ENCODE measurements around the gene RPS27A. TPM values are rescaled to one million over a fixed set of nuclear protein-coding genes. Genes with fewer than 3 reads are reported as not detected.
A peak's percentile ranks its signal among the peaks of the same experiment; 100 is the strongest.
"Not testable (repeated sequence)": the region's sequence is repeated elsewhere in the genome, so short reads cannot be mapped to it uniquely, and the experiment has no call there.

Gene RPS27A
- total and polyA plus RNA-seq, 4 donors, result 549 to 1,805 (median 1,092) TPM

- no peaks in the 10 kb centered on the region for H3K9me3 ChIP-seq (ENCODE audit: control insufficient read depth, insufficient read depth, low read length)
- H3K27ac ChIP-seq (ENCODE audit: low read depth, low read length), result peak overlapping the region; percentile 69
- peak in 1 of 6 donors; percentile 15 for DNase-seq (ENCODE audit: low read depth in 4 of 6, low spot score in 6 of 6)
- H3K4me1 ChIP-seq (ENCODE audit: control insufficient read depth, insufficient read depth, low read length), result peaks cover 4% of the 10 kb centered on the region
- 86% methylated on average over 25 of the region's 25 CpGs for WGBS (ENCODE audit: insufficient coverage)
- H3K36me3 ChIP-seq (ENCODE audit: control insufficient read depth, insufficient read depth, low read length), result peaks cover 12% of the 10 kb centered on the region
- no peaks in the 10 kb centered on the region for H3K27me3 ChIP-seq (ENCODE audit: control insufficient read depth, insufficient read depth, low read length)
- no peak overlapping the region for H3K4me3 ChIP-seq (ENCODE audit: low read depth, low read length)
Observed at GRCh38 chr2:55223958-55224760, 8.3 kb upstream of the RPS27A start.

GRCh38 chr2:55224761-55225261 is 7.7 kb upstream of the RPS27A start:
- WGBS (ENCODE audit: insufficient coverage), result 88% methylated on average over 16 of the region's 19 CpGs
- no peak overlapping the region for H3K4me3 ChIP-seq (ENCODE audit: low read depth, low read length)
- H3K27me3 ChIP-seq (ENCODE audit: control insufficient read depth, insufficient read depth, low read length), result no peaks in the 10 kb centered on the region
- H3K9me3 ChIP-seq (ENCODE audit: control insufficient read depth, insufficient read depth, low read length), result no peaks in the 10 kb centered on the region
- H3K4me1 ChIP-seq (ENCODE audit: control insufficient read depth, insufficient read depth, low read length), result peaks cover 4% of the 10 kb centered on the region
- no peak overlapping the region for H3K27ac ChIP-seq (ENCODE audit: low read depth, low read length)
- peak in 1 of 6 donors; percentile 3 for DNase-seq (ENCODE audit: low read depth in 4 of 6, low spot score in 6 of 6)
- peaks cover 12% of the 10 kb centered on the region for H3K36me3 ChIP-seq (ENCODE audit: control insufficient read depth, insufficient read depth, low read length)

- WGBS (ENCODE audit: insufficient coverage), result 88% methylated on average over 9 of the region's 19 CpGs
- Histone ChIP-seq H3K9me3 (ENCODE audit: control insufficient read depth, insufficient read depth, low read length) (no peaks in the 10 kb centered on the region), H3K4me1 (ENCODE audit: control insufficient read depth, insufficient read depth, low read length) (peaks cover 4% of the 10 kb centered on the region), H3K36me3 (ENCODE audit: control insufficient read depth, insufficient read depth, low read length) (peaks cover 12% of the 10 kb centered on the region), H3K27me3 (ENCODE audit: control insufficient read depth, insufficient read depth, low read length) (no peaks in the 10 kb centered on the region), H3K27ac (ENCODE audit: low read depth, low read length) (no peak overlapping the region), H3K4me3 (ENCODE audit: low read depth, low read length) (no peak overlapping the region)
- no peak for DNase-seq (ENCODE audit: low read depth in 4 of 6, low spot score in 6 of 6)
Observed at GRCh38 chr2:55225481-55226020, 6.9 kb upstream of the RPS27A start.

GRCh38 chr2:55227437-55228225 is 4.9 kb upstream of the RPS27A start:
- not testable (repeated sequence) for H3K4me3 ChIP-seq (ENCODE audit: low read depth, low read length); H3K27me3 ChIP-seq (ENCODE audit: control insufficient read depth, insufficient read depth, low read length); H3K9me3 ChIP-seq (ENCODE audit: control insufficient read depth, insufficient read depth, low read length); H3K4me1 ChIP-seq (ENCODE audit: control insufficient read depth, insufficient read depth, low read length); DNase-seq (ENCODE audit: low read depth in 4 of 6, low spot score in 6 of 6); H3K27ac ChIP-seq (ENCODE audit: low read depth, low read length)
- 80% methylated on average over 2 of the region's 7 CpGs for WGBS (ENCODE audit: insufficient coverage)
- H3K36me3 ChIP-seq (ENCODE audit: control insufficient read depth, insufficient read depth, low read length), result peaks cover 12% of the 10 kb centered on the region

GRCh38 chr2:55228226-55228563 is 4.3 kb upstream of the RPS27A start:
- peaks cover 12% of the 10 kb centered on the region for H3K36me3 ChIP-seq (ENCODE audit: control insufficient read depth, insufficient read depth, low read length)
- no peaks in the 10 kb centered on the region for H3K27me3 ChIP-seq (ENCODE audit: control insufficient read depth, insufficient read depth, low read length)
- H3K4me1 ChIP-seq (ENCODE audit: control insufficient read depth, insufficient read depth, low read length), result peaks cover 4% of the 10 kb centered on the region
- H3K4me3 ChIP-seq (ENCODE audit: low read depth, low read length), result no peak overlapping the region
- no peaks in the 10 kb centered on the region for H3K9me3 ChIP-seq (ENCODE audit: control insufficient read depth, insufficient read depth, low read length)
- H3K27ac ChIP-seq (ENCODE audit: low read depth, low read length), result no peak overlapping the region
- DNase-seq (ENCODE audit: low read depth in 4 of 6, low spot score in 6 of 6), result peak in 1 of 6 donors; percentile 6

GRCh38 chr2:55229221-55229620 is 3.3 kb upstream of the RPS27A start:
- DNase-seq (ENCODE audit: low read depth in 4 of 6, low spot score in 6 of 6), result no peak
- no peaks in the 10 kb centered on the region for H3K9me3 ChIP-seq (ENCODE audit: control insufficient read depth, insufficient read depth, low read length)
- H3K27ac ChIP-seq (ENCODE audit: low read depth, low read length), result no peak overlapping the region
- peaks cover 13% of the 10 kb centered on the region for H3K36me3 ChIP-seq (ENCODE audit: control insufficient read depth, insufficient read depth, low read length)
- no peak overlapping the region for H3K4me3 ChIP-seq (ENCODE audit: low read depth, low read length)
- WGBS (ENCODE audit: insufficient coverage), result 94% methylated on average over 2 of the region's 2 CpGs
- H3K27me3 ChIP-seq (ENCODE audit: control insufficient read depth, insufficient read depth, low read length), result no peaks in the 10 kb centered on the region
- H3K4me1 ChIP-seq (ENCODE audit: control insufficient read depth, insufficient read depth, low read length), result peaks cover 10% of the 10 kb centered on the region

- Histone ChIP-seq H3K4me1 (ENCODE audit: control insufficient read depth, insufficient read depth, low read length) (peaks cover 12% of the 10 kb centered on the region), H3K27me3 (ENCODE audit: control insufficient read depth, insufficient read depth, low read length) (no peaks in the 10 kb centered on the region), H3K27ac (ENCODE audit: low read depth, low read length) (no peak overlapping the region), H3K4me3 (ENCODE audit: low read depth, low read length) (no peak overlapping the region), H3K36me3 (ENCODE audit: control insufficient read depth, insufficient read depth, low read length) (peaks cover 10% of the 10 kb centered on the region), H3K9me3 (ENCODE audit: control insufficient read depth, insufficient read depth, low read length) (no peaks in the 10 kb centered on the region)
- no peak for DNase-seq (ENCODE audit: low read depth in 4 of 6, low spot score in 6 of 6)
- 91% methylated on average over 2 of the region's 3 CpGs for WGBS (ENCODE audit: insufficient coverage)
Observed at GRCh38 chr2:55230551-55230950, 1.9 kb upstream of the RPS27A start.

- H3K9me3 ChIP-seq (ENCODE audit: control insufficient read depth, insufficient read depth, low read length), result no peaks in the 10 kb centered on the region
- no peaks in the 10 kb centered on the region for H3K27me3 ChIP-seq (ENCODE audit: control insufficient read depth, insufficient read depth, low read length)
- H3K36me3 ChIP-seq (ENCODE audit: control insufficient read depth, insufficient read depth, low read length), result peaks cover 12% of the 10 kb centered on the region
- H3K4me3 ChIP-seq (ENCODE audit: low read depth, low read length), result peak overlapping the region; percentile 82
- no peak for DNase-seq (ENCODE audit: low read depth in 4 of 6, low spot score in 6 of 6)
- peak overlapping the region; percentile 89 for H3K27ac ChIP-seq (ENCODE audit: low read depth, low read length)
- WGBS (ENCODE audit: insufficient coverage), result 0% methylated on average over 7 of the region's 13 CpGs
- peaks cover 12% of the 10 kb centered on the region for H3K4me1 ChIP-seq (ENCODE audit: control insufficient read depth, insufficient read depth, low read length)
Observed at GRCh38 chr2:55231546-55232083, 873 bp upstream of the RPS27A start.

- Histone ChIP-seq H3K4me1 (ENCODE audit: control insufficient read depth, insufficient read depth, low read length) (peaks cover 12% of the 10 kb centered on the region), H3K4me3 (ENCODE audit: low read depth, low read length) (peak overlapping the region; percentile 82), H3K36me3 (ENCODE audit: control insufficient read depth, insufficient read depth, low read length) (peaks cover 12% of the 10 kb centered on the region), H3K27ac (ENCODE audit: low read depth, low read length) (peak overlapping the region; percentile 89), H3K27me3 (ENCODE audit: control insufficient read depth, insufficient read depth, low read length) (no peaks in the 10 kb centered on the region), H3K9me3 (ENCODE audit: control insufficient read depth, insufficient read depth, low read length) (no peaks in the 10 kb centered on the region)
- 8% methylated on average over 25 of the region's 33 CpGs for WGBS (ENCODE audit: insufficient coverage)
- DNase-seq (ENCODE audit: low read depth in 4 of 6, low spot score in 6 of 6), result peak in 1 of 6 donors; percentile 2
Observed at GRCh38 chr2:55232863-55233657, 572 bp downstream of the RPS27A start.

Measured in spinal cord (tissue), 10 donors.